HG02970 (cell line): ENCODE results near the gene RSRC1.
"Not testable (repeated sequence)": the region's sequence is repeated elsewhere in the genome, so short reads cannot be mapped to it uniquely, and the experiment has no call there.

Experiments used
- ATAC-seq: cut with Tn5 transposase; IDR thresholded peaks from one replicate; pipeline ENCODE4 v1.9.1; 2021; ENCODE audit warnings: mild to moderate bottlenecking, moderate library complexity, moderate number of reproducible peaks; ENCODE audit not compliant: unreplicated experiment, low FRiP score

RSRC1 gene

GRCh38 chr3:158213461-158213860, 103.6 kb downstream of the RSRC1 start:
- ATAC-seq: no peak

- ATAC-seq: no peak
Measured at GRCh38 chr3:158217992-158218391, 108.1 kb downstream of the RSRC1 start.

- no peak for ATAC-seq
Measured at GRCh38 chr3:158220575-158220974, 110.7 kb downstream of the RSRC1 start.

- no peak for ATAC-seq
Measured at GRCh38 chr3:158221426-158221825, 111.5 kb downstream of the RSRC1 start.

DNA sequence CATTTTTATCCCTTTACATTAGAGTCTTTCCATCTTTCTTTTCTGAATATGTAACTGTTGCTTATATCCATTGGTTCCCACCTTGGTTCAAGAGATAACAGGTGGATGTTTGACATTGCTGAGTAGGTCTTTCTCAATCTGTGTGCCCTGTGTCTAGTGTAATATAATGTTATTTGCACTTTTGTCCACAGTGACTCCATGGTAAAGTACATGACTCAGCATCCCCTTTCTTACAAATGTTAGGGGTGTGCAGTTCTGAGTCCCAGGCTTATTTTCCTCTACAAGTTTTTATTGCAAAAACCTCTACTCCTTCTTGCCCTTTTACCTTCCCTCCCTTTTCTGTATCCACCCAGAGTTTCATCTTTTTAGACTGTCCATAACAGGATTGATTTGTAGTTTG, 116.5 kb downstream of the RSRC1 start:
- no peak for ATAC-seq

- not testable (repeated sequence) for ATAC-seq
Measured at GRCh38 chr3:158228942-158229341, 119.1 kb downstream of the RSRC1 start.

DNA sequence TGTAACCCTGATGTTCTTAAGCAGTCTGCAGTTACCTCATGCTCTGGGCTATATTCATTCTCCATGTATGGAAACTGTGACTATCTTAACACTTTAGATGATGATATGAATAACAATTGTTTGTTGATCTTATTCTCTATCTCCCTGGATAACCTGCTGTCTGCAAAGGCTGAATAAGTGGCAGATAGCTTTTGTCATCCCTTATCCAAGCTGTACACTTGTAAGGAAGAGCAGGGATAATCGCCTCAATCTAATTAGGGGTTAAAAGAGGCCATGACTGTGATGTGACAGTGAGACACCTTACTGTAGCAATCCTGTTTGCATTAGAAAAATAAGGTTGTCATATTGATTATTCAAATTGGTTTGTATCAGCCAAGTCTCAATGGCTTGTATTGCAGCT, 123.9 kb downstream of the RSRC1 start:
- ATAC-seq: no peak

DNA sequence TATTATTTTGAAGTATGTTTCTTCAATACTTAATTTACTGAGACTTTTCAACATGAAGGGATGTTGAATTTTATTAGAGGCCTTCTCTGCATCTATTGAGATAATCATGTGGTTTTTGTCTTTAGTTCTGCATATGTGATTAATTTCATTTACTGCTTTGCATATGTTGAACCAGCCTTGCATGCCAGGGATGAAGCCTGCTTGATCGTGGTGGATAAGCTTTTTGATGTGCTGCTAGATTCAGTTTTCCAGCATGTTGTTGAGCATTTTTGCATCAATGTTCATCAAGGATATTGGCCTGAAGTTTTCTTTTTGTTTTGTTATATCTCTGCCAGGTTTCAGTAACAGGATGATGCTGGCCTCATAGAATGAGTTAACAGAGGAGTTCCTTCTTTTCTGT, 134.4 kb downstream of the RSRC1 start:
- ATAC-seq: no peak

DNA sequence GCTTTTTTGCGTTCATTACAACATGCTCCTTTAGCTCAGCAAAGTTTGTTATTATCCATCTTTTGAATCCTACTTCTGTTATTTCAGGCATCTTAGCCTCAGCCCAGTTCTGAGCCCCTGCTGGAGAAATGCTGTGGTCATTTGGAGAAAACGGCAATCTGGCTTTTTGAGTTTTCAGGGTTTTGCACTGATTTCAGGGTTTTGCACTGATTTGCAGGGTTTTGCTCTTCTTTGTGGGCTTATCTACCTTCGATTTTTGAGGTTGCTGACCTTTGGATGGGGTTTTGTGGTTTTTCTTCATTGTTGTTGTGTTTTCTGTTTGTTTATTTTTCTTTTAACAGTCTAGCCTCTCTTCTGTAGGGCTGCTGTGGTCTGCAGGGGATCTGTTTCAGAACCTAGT, 137.4 kb downstream of the RSRC1 start:
- ATAC-seq: no peak

GRCh38 chr3:158248261-158248660, 138.4 kb downstream of the RSRC1 start:
- no peak for ATAC-seq

- ATAC-seq: no peak
Measured at GRCh38 chr3:158249183-158249582, 139.3 kb downstream of the RSRC1 start.

DNA sequence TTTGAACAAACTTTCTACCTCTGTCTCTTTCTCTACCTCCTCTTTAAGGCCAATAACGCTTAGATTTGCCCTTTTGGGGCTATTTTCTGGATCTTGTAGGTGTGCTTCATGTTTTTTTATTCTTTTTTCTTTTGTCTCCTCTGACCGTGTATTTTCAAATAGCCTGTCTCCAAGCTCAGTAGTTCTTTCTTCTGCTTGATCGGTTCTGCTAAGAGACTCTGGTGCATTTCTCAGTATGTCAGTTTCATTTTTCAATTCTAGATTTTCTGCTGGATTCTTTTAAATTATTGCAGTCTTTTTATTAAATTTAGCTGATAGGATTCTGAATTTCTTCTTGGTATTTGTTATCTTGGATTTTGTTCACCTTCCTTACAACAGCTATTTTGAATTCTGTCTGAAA, 148.7 kb downstream of the RSRC1 start:
- no peak for ATAC-seq

DNA sequence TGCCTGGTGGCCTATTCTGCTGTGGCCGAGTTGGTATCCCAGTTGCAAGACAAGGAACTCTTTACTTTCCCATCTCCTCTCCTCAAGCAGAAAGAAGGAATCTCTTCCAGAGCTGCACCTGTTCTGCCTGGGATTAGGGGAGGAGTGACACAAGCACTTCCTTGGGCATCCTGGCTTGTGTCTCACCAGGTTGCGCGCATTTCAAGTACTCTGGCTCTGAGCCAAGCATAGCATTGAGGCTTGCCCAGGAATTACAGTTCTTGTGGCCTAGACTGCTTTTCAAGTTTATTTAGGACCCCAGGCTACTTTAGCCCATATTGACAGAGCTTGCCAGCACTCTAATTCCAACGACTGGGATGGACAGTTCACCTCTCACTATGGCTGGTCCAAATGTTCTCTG, 150.5 kb downstream of the RSRC1 start:
- no peak for ATAC-seq

DNA sequence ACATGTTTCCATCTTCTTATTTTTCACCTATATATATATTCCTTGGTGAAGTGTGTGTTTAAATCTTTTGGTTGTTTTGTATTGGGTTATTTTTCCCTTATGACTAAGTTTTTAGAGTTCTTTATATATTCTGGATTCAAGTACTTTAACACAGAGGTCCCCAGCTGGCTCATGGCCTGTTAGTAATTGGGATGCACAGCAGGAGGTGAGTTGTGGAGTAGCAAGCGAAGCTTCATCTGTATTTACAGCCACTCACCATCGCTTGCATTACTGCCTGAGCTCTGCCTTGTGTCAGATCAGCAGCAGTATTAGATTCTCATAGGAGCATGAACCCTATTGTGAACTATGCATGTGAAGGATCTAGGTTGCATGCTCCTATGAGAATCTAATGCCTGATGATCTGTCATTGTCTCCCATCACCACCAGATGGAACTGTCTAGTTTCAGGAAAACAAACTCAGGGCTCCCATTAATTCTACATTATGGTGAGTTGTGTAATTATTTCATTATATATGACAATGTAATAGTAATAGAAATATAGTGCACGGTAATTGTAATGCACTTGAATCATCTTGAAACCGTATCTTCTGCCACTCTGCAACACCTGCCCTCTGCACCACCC, 151.6 kb downstream of the RSRC1 start:
- ATAC-seq: no peak

GRCh38 chr3:158264894-158265293, 155.0 kb downstream of the RSRC1 start:
- ATAC-seq: no peak

DNA sequence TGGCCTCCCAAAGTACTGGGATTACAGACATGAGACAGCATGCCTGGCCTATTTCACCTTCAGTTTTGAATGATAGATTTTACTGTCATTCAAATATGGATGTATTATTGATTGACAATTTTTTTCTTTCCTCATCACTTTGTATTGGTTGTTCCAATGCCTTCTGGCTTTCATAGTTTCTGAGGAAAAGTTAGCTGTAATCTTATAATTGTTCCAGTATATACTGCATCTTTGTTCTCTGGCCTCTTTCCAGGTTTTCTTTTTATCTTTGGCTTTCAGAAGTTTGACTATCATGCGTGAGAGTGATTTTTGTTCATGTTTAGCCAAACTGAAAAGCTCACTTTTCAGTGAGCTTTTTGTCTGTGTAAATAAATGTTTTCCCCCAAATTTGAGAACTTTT, 157.1 kb downstream of the RSRC1 start:
- no peak for ATAC-seq

- no peak for ATAC-seq
Measured at GRCh38 chr3:158269942-158270341, 160.1 kb downstream of the RSRC1 start.

GRCh38 chr3:158272081-158272480, 162.2 kb downstream of the RSRC1 start:
- no peak for ATAC-seq

DNA sequence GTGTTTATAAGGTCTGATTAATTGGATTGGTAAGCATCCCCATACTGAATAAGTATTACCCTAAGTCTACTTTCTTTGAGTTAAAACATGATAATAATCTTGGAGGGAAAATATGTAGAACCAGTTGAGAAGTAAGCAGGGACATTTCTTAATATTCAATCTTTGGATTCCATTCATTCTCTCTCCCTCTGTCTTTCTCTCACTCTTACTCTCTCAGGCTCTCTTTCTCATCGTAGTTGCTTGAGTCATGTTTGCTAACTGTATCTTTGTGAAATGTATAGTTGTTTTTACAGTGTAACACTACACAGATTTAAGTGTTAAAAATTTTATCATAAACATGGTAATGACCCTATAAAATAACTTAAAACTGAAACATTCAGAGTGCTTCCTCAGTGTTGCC, 163.8 kb downstream of the RSRC1 start:
- ATAC-seq: no peak

GRCh38 chr3:158278187-158278586, 168.3 kb downstream of the RSRC1 start:
- ATAC-seq: no peak

DNA sequence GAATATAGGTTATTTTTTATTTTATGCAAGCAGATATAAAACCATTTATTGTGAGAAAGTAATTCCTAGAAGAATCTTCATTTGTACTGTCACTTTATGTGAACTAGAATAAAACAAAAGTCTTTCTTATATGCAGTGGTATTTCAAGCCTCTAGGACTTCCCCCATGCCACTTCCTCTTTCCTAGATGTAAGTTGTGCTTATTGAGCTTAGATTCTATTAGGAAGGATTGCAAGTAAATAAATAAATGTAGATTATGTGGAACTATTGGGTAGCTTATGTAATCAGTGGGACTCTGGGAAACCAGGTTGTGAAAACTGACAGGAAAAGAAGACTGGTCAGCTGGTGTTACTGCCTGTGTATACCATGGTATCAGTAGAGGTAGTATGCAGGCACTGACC, 169.7 kb downstream of the RSRC1 start:
- ATAC-seq: no peak

DNA sequence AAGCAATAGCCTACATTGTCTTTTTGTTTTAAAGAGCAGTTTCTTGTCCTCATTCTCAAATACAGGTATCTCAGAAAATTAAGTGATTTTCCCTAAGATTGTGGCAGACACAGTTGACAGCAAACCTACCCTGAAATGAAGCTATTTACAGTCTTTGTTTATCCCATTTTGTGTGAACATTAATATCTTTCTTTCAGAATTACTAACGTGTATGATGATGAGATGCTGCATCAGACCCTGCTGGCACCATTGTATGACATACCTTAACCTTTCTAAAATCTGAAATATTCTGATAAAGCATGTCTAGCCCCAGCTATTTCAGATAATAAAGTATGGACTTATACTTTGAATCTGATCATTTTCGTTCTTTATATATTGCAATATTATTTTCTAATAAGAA, 185.9 kb downstream of the RSRC1 start:
- ATAC-seq: no peak

DNA sequence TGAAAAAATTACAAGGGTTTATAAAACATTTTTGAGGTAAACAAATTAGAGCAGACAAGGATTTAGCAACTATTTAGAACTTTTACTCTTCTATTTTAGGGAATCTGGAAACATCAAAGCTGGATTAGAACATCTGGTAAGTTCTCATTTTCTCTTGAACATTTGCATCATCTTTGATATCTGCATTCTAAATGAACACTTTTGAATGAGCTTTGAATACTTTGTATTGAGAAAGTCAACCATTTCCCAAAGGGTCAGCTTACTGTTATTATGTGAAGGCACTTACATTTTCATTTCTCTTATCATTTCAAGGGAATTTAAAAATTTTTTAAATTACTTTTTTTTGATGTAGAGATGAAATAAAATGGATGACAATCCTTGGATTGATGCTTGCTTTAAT, 188.1 kb downstream of the RSRC1 start:
- no peak for ATAC-seq
